Ovary (tissue), 3 donors: Measurements from ENCODE around the gene PPFIA2.

Source experiments
- CTCF ChIP-seq, 3 donors: fragments of 450-650 bp in 2 of 3; fragments of 200-600 bp in 1 of 3; IDR thresholded peaks; one replicate each; pipeline versions ENCODE4 v1.5.1 to v1.8.0; 2016 to 2022; ENCODE audit warnings: antibody characterized with exemption in 3 of 3, mild to moderate bottlenecking in 1 of 3
- EP300 ChIP-seq: sonication (generic); formaldehyde crosslinking; IDR thresholded peaks from one replicate; pipeline ENCODE4 v1.6.1; 2017; ENCODE audit warnings: antibody characterized with exemption
- POLR2A ChIP-seq: fragments of 450-650 bp; IDR thresholded peaks from one replicate; pipeline ENCODE4 v1.6.1; 2017; ENCODE audit warnings: antibody characterized with exemption, mild to moderate bottlenecking, moderate library complexity
- donor health status: DM: no; HTN: no; CAD: no.

- no peak for TF ChIP-seq POLR2A
- TF ChIP-seq CTCF (IDR thresholded peaks at IDR 0.05), result no peak
- TF ChIP-seq EP300, result no peak
These were observed 294.0 kb downstream of the PPFIA2 start for GRCh38 chr12:81465191-81465590.
